ENCODE results near the gene SLC13A4. TPM values are rescaled to one million over a fixed set of nuclear protein-coding genes. Genes with fewer than 3 reads are reported as not detected.

Gene SLC13A4
- total RNA-seq, 4 donors from 2014 or later, result not detected

DNA sequence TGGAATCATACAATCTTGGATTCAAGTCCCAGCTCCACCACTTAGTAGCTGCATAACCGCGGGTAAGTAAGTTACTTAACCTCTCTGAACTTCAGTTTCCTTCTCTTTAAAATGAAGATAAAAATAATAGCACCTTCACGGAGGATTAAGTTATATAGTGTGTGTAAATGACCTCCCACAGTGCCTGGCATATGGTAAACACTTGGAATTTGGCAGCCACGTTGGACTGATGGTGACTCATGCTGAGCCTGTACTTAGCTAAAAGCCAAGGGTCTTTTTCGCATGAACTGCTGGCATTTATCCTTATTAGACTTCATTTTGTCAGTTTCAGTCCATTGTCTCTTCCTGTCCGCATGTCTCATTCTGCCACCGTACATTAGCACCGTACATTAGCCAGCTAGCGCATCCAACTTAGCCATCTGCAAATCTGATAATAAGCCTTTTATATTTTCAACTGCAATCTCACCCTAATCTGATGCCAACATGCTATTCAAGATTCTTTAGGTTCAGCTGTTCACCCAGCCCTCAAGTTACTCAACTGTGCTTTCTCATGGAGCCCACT lies 11.2 kb downstream of the SLC13A4 start:
- intact Hi-C loops (cut with DNase I; ENCODE audit: low total_unique reads), result no loop called here

GRCh38 chr7:135715673-135716072 lies 12.3 kb downstream of the SLC13A4 start:
- no peak overlapping the region for H3K27ac ChIP-seq
- DNase-seq (no peak), ATAC-seq (no peak)
- in situ Hi-C loops (cut with MboI; ENCODE audit: low sequenced_read_pairs in 4 of 4), result no loop called here
- H3K4me3 ChIP-seq, result no peak overlapping the region
- no peak for TF ChIP-seq POLR2A (IDR thresholded peaks at IDR 0.05)
- TF ChIP-seq, protein P1, sequence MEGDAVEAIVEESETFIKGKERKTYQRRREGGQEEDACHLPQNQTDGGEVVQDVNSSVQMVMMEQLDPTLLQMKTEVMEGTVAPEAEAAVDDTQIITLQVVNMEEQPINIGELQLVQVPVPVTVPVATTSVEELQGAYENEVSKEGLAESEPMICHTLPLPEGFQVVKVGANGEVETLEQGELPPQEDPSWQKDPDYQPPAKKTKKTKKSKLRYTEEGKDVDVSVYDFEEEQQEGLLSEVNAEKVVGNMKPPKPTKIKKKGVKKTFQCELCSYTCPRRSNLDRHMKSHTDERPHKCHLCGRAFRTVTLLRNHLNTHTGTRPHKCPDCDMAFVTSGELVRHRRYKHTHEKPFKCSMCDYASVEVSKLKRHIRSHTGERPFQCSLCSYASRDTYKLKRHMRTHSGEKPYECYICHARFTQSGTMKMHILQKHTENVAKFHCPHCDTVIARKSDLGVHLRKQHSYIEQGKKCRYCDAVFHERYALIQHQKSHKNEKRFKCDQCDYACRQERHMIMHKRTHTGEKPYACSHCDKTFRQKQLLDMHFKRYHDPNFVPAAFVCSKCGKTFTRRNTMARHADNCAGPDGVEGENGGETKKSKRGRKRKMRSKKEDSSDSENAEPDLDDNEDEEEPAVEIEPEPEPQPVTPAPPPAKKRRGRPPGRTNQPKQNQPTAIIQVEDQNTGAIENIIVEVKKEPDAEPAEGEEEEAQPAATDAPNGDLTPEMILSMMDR (IDR thresholded peaks at IDR 0.05 in 4 of 5, conservative IDR thresholded peaks at IDR 0.05 in 1 of 5), result no peak
- no peaks in the 10 kb centered on the region for H3K27me3 ChIP-seq
- intact Hi-C loops (cut with DNase I; ENCODE audit: low total_unique reads), result no loop called here
- H3K36me3 ChIP-seq, result no peaks in the 10 kb centered on the region
- no peaks in the 10 kb centered on the region for H3K9me3 ChIP-seq
- H3K4me1 ChIP-seq, result no peaks in the 10 kb centered on the region

More for the DNA sequence above, 11.2 kb downstream of the SLC13A4 start:
- in situ Hi-C loops (cut with MboI; ENCODE audit: low sequenced_read_pairs in 4 of 4), result no loop called here
- DNase-seq (no peak), ATAC-seq (no peak)
- Histone ChIP-seq H3K4me3 (no peak overlapping the region), H3K27ac (no peak overlapping the region), H3K9me3 (no peaks in the 10 kb centered on the region), H3K36me3 (no peaks in the 10 kb centered on the region), H3K4me1 (no peaks in the 10 kb centered on the region), H3K27me3 (no peaks in the 10 kb centered on the region)
- no peak for TF ChIP-seq POLR2A (IDR thresholded peaks at IDR 0.05)
- TF ChIP-seq, protein P1 (IDR thresholded peaks at IDR 0.05 in 4 of 5, conservative IDR thresholded peaks at IDR 0.05 in 1 of 5), result no peak

DNA sequence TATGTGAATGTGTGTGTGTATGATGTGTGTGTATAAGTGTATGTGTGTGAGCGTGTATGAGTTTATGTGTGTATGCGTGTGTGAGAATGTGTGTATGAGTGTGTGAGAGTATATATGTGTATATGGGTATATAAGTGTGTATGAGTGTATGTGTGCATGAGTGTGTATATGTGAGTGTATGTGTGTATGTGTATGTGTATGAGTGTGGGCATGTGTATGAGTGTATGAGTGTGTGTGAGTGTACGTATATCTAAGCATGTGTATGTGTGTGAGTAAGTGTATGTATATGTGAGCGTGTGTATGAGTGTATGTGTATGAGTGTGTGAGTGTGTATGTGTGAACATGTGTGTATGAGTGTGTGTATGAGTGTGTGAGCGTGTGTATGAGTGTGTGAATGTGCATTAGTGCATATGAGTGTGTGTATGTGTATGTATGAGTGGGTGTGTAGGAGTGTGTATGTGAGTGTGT lies 12.9 kb downstream of the SLC13A4 start:
- intact Hi-C loops (cut with DNase I; ENCODE audit: low total_unique reads), result no loop called here
- no peak overlapping the region for H3K27ac ChIP-seq
- TF ChIP-seq, protein P1 (IDR thresholded peaks at IDR 0.05 in 4 of 5, conservative IDR thresholded peaks at IDR 0.05 in 1 of 5), result no peak
- TF ChIP-seq POLR2A (IDR thresholded peaks at IDR 0.05), result no peak
- no peak overlapping the region for H3K4me3 ChIP-seq
- DNase-seq (no peak), ATAC-seq (no peak)
- in situ Hi-C loops (cut with MboI; ENCODE audit: low sequenced_read_pairs in 4 of 4), result no loop called here
- no peaks in the 10 kb centered on the region for H3K9me3 ChIP-seq
- no peaks in the 10 kb centered on the region for H3K36me3 ChIP-seq
- H3K27me3 ChIP-seq, result no peaks in the 10 kb centered on the region
- H3K4me1 ChIP-seq, result no peaks in the 10 kb centered on the region

GRCh38 chr7:135714534-135715009 lies 13.4 kb downstream of the SLC13A4 start:
- ATAC-seq, result no peak
- intact Hi-C loops (cut with DNase I; ENCODE audit: low total_unique reads), result no loop called here
- Histone ChIP-seq H3K27ac (no peak overlapping the region), H3K4me1 (no peaks in the 10 kb centered on the region), H3K36me3 (no peaks in the 10 kb centered on the region), H3K9me3 (no peaks in the 10 kb centered on the region), H3K27me3 (no peaks in the 10 kb centered on the region), H3K4me3 (no peak overlapping the region)
- TF ChIP-seq, protein P1 (IDR thresholded peaks at IDR 0.05 in 4 of 5, conservative IDR thresholded peaks at IDR 0.05 in 1 of 5), result no peak
- no peak for TF ChIP-seq POLR2A (IDR thresholded peaks at IDR 0.05)
- in situ Hi-C loops (cut with MboI; ENCODE audit: low sequenced_read_pairs in 4 of 4), result no loop called here
- DNase-seq, result no peak

All from gastrocnemius medialis (tissue), 4 donors.